Measurements from ENCODE around the gene NDUFS2.

DNA sequence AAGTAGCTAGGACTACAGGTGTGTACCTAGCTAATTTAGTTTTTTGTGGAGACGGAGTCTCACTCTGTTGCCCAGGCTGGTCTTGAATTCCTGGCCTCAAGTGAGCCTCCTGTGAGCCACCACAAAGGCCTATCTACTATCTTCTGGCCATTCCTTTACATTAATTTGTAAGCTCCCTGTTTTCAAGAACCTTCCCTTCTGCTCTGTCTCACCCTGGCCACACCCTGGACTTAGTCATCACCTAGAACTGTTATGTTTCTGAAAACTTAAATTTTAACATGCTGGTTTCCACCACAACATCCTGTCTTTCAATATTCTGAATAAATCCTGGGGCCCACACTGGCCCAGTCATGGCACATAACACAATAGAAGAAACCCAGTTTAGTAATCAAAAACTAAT lies 20.0 kb upstream of the NDUFS2 start:
- TF ChIP-seq, protein P1, sequence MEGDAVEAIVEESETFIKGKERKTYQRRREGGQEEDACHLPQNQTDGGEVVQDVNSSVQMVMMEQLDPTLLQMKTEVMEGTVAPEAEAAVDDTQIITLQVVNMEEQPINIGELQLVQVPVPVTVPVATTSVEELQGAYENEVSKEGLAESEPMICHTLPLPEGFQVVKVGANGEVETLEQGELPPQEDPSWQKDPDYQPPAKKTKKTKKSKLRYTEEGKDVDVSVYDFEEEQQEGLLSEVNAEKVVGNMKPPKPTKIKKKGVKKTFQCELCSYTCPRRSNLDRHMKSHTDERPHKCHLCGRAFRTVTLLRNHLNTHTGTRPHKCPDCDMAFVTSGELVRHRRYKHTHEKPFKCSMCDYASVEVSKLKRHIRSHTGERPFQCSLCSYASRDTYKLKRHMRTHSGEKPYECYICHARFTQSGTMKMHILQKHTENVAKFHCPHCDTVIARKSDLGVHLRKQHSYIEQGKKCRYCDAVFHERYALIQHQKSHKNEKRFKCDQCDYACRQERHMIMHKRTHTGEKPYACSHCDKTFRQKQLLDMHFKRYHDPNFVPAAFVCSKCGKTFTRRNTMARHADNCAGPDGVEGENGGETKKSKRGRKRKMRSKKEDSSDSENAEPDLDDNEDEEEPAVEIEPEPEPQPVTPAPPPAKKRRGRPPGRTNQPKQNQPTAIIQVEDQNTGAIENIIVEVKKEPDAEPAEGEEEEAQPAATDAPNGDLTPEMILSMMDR (IDR thresholded peaks at IDR 0.05; ENCODE audit: control extremely low read depth in 1 of 3, insufficient read depth in 1 of 3, low read depth in 1 of 3, low read length in 3 of 3) = no peak
- TF ChIP-seq RAD21 (IDR thresholded peaks at IDR 0.05 in 1 of 2, conservative IDR thresholded peaks at IDR 0.05 in 1 of 2; ENCODE audit: low read depth in 2 of 2, low read length in 2 of 2) = no peak
- no peak for TF ChIP-seq HDAC6 (IDR thresholded peaks at IDR 0.05; ENCODE audit: low read depth, low read length)
- TF ChIP-seq SRF (IDR thresholded peaks at IDR 0.05; ENCODE audit: low read depth, low read length) = no peak
- TF ChIP-seq KDM5A (IDR thresholded peaks at IDR 0.05; ENCODE audit: low read length) = no peak
- no peak for TF ChIP-seq TAF1 (IDR thresholded peaks at IDR 0.05; ENCODE audit: low read depth, low read length)
- no peak for TF ChIP-seq RFX5 (IDR thresholded peaks at IDR 0.05; ENCODE audit: borderline replicate concordance, low read depth, low read length)
- no peak for TF ChIP-seq POLR2AphosphoS5 (IDR thresholded peaks at IDR 0.05; ENCODE audit: low read depth, low read length)
- TF ChIP-seq CHD2 (IDR thresholded peaks at IDR 0.05; ENCODE audit: low read length) = no peak
- no peak for TF ChIP-seq EZH2 (IDR thresholded peaks at IDR 0.05; ENCODE audit: low read depth, low read length, severe bottlenecking)

Data from H1 (cell line).